GM11168 (cell line): Measurements from ENCODE around the gene CRISP3.
"Not testable (repeated sequence)": the region's sequence is repeated elsewhere in the genome, so short reads cannot be mapped to it uniquely, and the experiment has no call there.

Experiments used
- in situ Hi-C: fragments of 300-500 bp; cut with MboI; formaldehyde crosslinking; loops from one replicate; pipeline ENCODE4 v1.12.0; 2022; ENCODE audit warnings: low sequenced_read_pairs; ENCODE audit not compliant: unreplicated experiment

Gene CRISP3

DNA sequence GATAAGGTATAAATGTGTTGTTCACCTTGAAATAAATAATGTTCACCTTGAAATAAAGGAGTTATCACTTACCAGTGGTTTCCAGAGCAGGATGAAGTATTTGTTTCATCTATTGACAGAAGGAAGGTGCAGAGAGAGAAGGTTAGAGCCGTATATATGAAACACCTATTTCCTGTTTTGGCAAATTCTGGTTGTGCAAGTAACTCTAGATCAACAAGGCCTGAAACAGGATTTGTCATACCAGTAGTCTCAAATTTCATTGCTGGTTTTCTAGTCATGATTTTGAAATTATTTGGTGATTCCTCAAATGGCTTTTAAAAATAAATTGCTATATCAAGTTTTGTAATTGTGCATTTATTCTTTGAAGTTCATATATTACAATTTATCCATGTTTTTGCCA lies at the start of gene CRISP3:
TSS of gene CRISP3 (minus strand) at position 130 of the 400 bp plus-strand sequence. CDS start at position 109, 21 bp downstream.
- in situ Hi-C loops, result no loop called here

DNA sequence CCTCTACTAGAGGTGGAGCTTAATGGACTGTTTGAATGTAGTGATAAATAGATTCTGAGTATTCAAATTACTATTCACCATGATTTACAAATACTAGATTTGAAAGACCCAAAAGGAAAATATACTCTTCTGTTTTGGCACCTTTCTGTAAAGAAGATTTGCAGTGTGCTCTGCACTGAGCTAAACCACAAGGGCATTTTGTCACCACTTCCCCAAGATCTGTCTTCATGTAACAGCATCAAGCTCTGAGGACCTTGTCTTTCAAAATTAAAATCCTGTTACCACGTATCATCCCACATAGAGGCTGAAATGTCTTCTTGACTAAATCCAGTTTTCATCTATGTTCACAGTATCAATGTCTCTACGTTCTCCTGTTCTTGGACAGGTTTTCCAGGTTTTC lies 46.2 kb upstream of the CRISP3 start:
- in situ Hi-C loops, result no loop called here

DNA sequence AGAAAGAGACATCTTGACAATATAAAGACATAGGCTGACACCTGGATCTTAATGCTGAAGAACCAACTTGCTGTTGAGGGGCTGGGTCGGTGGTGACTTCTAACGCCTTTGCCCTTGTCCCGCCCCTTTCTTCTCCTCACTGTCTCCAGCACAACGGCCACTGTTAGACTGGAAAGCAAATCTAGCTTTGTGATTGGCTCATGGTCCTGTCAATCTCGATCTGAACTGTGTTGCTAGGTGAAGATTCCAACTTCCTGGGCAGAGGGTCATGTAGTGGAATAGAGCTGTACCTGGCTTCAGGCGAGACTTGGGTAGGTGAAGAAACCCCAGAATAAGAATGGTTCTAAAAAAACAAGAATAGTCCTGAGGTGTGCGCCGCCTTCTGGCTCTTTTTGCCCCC lies 43.0 kb upstream of the CRISP3 start, which contains the start of gene PGK2:
TSS of gene PGK2 (minus strand) at position 110 of the 400 bp plus-strand sequence. CDS start at position 12, 98 bp downstream.
- in situ Hi-C loops, result no loop called here

- in situ Hi-C loops, result no loop called here
These were observed 40.1 kb upstream of the CRISP3 start for GRCh38 chr6:49784272-49784671.

DNA sequence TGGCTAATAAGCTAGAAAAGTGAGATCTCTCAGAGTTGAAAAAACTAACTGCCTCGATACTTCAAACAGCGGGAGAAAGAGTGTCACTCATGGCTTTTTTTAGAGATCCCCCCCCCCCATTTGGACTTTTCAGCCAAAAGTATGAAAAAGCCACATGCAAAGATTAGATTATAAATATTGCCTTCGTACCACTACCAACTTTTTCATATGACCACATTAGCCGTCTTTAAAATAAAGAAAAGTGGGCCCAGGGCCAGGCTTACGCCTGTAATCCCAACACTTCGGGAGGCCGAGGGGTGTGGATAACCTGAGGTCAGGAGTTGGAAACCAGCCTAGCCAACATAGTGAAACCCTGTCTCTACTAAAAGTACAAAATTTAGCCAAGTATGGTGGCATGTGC lies 38.5 kb upstream of the CRISP3 start:
- in situ Hi-C loops, result no loop called here

- in situ Hi-C loops, result no loop called here
These were observed 38.1 kb upstream of the CRISP3 start for GRCh38 chr6:49782293-49782692.

- in situ Hi-C loops, result no loop called here
These were observed 32.3 kb upstream of the CRISP3 start for GRCh38 chr6:49776444-49776843.

GRCh38 chr6:49775043-49775442 lies 30.9 kb upstream of the CRISP3 start:
- in situ Hi-C loops, result no loop called here

- in situ Hi-C loops, result no loop called here
These were observed 28.1 kb upstream of the CRISP3 start for GRCh38 chr6:49772285-49772684.

DNA sequence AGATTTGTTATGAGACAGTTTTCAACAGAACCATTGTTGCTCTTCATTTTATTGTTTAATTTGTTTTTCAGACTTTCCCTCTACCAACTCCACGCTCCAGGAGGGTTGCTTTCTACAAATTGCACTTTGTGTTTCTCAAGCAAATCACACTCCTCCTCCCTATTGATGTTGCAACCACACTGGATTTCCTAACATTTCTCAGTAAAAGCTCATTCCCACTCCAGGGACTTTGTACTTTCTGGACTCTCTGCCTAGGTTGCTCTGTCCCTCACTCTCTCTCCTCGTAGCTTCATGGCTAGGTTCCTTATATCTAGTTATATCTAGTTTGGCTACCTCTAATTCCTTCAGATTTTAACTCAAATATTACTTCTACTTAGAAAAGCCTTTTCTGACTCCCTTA lies 22.6 kb upstream of the CRISP3 start:
- in situ Hi-C loops, result no loop called here

DNA sequence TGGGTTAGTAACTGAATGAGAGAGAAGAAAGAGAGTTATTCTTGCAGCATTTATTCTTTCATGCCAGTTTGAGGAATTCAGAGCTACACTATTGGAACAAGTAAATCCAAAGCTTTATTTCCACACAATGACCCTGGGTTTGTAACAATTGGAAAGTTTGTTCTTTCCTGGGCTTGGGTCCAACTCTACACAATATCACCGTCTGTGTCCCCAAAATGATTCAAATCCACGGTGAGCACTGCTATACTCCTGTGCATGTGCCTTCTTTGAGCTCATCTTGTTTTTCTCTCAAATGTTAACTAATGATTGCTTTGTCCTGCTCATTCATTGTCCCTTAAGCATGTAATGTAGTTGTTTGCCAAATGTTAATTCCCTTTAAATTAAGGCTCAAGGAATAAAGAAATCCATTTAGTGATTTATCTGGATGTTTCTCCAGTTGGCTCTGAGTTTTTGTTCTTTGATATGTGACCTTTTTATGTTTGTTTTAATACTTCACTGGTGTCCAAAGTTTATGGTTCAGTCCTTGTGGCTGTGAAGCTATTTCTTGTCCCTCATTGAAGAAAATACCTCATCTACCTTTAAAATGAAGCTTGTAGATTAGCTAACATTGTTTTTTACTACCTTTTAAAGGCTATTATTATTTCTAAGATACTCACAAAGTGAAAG lies 20.5 kb upstream of the CRISP3 start:
- in situ Hi-C loops, result no loop called here

DNA sequence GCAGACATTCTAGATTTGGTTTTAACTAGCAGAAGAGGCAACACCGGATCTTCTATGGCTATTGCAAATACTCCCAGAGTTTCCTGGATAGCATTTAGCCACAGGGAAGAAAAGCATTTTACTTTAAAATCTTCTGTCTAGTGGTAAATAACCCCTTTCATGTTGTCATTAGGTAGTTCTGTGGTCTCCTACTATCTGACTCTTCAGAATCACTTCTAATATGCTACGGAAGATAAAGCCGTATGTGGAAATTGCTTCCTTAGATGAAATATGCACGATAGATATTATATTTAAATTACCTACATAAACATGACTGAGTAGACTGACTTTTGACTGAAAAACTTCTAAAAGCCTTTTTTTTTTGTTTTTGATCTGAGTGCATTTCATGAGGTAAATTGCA lies 759 bp downstream of the CRISP3 start:
- in situ Hi-C loops, result no loop called here

- in situ Hi-C loops, result no loop called here
These were observed 4.8 kb downstream of the CRISP3 start for GRCh38 chr6:49739423-49739822.

- in situ Hi-C loops, result no loop called here
These were observed 8.1 kb downstream of the CRISP3 start for GRCh38 chr6:49736017-49736508.

DNA sequence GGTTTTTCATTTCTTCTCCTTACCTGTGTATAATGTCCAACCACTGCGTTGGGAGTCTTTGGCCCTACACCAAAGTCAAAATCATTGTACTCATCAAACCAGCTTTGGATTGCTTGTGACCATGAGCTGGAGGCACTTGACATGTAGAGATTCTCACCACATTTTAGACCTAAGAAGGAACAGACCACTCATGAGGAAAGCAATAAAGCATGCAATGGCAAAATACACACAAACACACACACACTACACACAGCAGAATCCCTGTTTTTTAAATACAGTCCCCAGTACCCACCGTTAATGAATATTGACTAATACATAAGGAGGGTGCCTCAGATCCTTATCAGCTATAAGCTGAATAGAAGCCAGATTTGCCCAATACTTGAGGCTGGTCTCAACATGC lies 10.5 kb downstream of the CRISP3 start:
- in situ Hi-C loops, result no loop called here

- in situ Hi-C loops, result no loop called here
These were observed 11.4 kb downstream of the CRISP3 start for GRCh38 chr6:49732781-49733180.

- in situ Hi-C loops, result no loop called here
These were observed 13.9 kb downstream of the CRISP3 start for GRCh38 chr6:49730251-49730650.

- in situ Hi-C loops, result not testable (repeated sequence)
These were observed 20.3 kb downstream of the CRISP3 start for GRCh38 chr6:49723917-49724316.

- in situ Hi-C loops, result no loop called here
These were observed 22.9 kb downstream of the CRISP3 start for GRCh38 chr6:49721297-49721696.

- in situ Hi-C loops, result no loop called here
These were observed 23.8 kb downstream of the CRISP3 start for GRCh38 chr6:49720372-49720771.

DNA sequence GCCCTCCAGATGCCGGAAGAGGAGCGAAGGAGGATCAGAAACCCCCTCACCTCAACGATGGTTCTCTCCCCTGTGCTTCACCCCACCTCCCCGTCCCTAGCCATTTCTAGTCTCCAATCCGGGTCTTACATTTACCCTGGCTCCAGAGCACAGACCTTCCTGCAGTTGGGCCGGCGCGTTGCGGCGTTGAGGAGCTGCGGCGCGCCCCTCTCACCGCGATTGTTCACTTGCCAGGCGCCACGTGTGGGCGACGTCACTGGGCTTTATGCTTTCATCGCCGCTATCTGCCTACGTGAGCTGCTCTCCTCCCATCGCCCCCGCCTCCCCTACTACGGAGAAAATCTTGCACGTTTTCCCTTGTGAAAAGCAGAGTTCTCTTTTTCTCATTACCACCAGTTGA lies 30.8 kb downstream of the CRISP3 start, which contains the start of gene CRISP2:
TSS of gene CRISP2 (minus strand) at position 198 of the 400 bp plus-strand sequence. CDS start 4,347 bp downstream, outside the sequence.
- in situ Hi-C loops, result no loop called here

DNA sequence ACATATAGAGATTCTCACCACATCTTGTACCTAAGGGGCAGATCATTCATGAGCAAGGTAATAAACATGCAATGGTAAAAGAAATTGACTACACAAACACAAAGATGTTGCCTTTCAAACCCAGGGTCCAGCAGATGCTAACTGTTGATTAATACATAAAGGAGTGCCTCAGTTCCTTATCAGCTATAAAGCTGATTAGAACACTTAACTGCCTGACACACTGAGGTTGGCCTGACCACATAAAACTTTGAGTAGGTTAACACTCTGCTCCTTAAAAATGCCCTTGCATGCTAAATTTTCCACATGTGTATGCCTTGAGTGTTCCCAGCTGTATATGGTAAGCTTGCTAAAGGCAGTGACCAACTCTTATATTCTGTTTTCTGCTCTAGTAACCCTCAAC lies 45.7 kb downstream of the CRISP3 start:
- in situ Hi-C loops, result no loop called here
